WTC11 (cell line): ENCODE data around the gene ABI3. TPM values are rescaled to one million over a fixed set of nuclear protein-coding genes. Genes with fewer than 3 reads are reported as not detected.
"Not testable (repeated sequence)": the region's sequence is repeated elsewhere in the genome, so short reads cannot be mapped to it uniquely, and the experiment has no call there.

ENCODE experiments used
- ATAC-seq: fragments of 200-7000 bp; cut with Tn5 transposase; 2 replicates; pipeline ENCODE4 v1.10.0; 2021; ENCODE audit warnings: mild to moderate bottlenecking, moderate library complexity
- CTCF ChIA-PET: fragments of 300-600 bp; sonication (Branson Sonifier 250); formaldehyde crosslinking; loops from one replicate; lab custom pipeline; 2021; ENCODE audit warnings: antibody characterized with exemption; lab: Charles Lee
- POLR2A ChIA-PET: fragments of 350-600 bp; sonication (Branson Sonifier 250); formaldehyde crosslinking; loops from one replicate; lab custom pipeline; 2021; ENCODE audit warnings: antibody characterized with exemption; lab: Charles Lee
- DNase-seq: peaks from one replicate; pipeline ENCODE4 v3.0.0; 2021; ENCODE audit warnings: low spot score
- H3K27ac Mint-ChIP-seq: 2 replicates; pipeline ENCODE4 v1.8.0; 2021; ENCODE audit warnings: mixed read lengths
- H3K27me3 Mint-ChIP-seq: 2 replicates; pipeline ENCODE4 v1.8.0; 2021; ENCODE audit warnings: low read depth, mild to moderate bottlenecking, moderate library complexity, mixed read lengths
- H3K36me3 Mint-ChIP-seq: 2 replicates; pipeline ENCODE4 v1.8.0; 2021; ENCODE audit warnings: mixed read lengths
- H3K4me1 Mint-ChIP-seq: 2 replicates; pipeline ENCODE4 v1.8.0; 2022; ENCODE audit warnings: mixed read lengths
- H3K4me3 Mint-ChIP-seq: 2 replicates; pipeline ENCODE4 v1.8.0; 2021; ENCODE audit warnings: mild to moderate bottlenecking, moderate library complexity, mixed read lengths
- H3K9me3 Mint-ChIP-seq: 2 replicates; pipeline ENCODE4 v1.8.0; 2021; ENCODE audit warnings: mixed read lengths
- CTCF ChIP-seq: fragments of 200-600 bp; IDR thresholded peaks from 2 replicates; pipeline ENCODE4 v1.8.0; 2022; ENCODE audit warnings: antibody characterized with exemption
- E2F5 ChIP-seq: sonication (generic); formaldehyde crosslinking; IDR thresholded peaks from 2 replicates; pipeline ENCODE4 v1.8.1; 2022; ENCODE audit warnings: mild to moderate bottlenecking, moderate library complexity, missing genetic modification reagents
- ELF4 ChIP-seq: sonication (generic); formaldehyde crosslinking; IDR thresholded peaks from 2 replicates; pipeline ENCODE4 v1.8.1; 2022; ENCODE audit warnings: low read depth, mild to moderate bottlenecking, moderate library complexity, missing genetic modification reagents
- GTF2I ChIP-seq: fragments of 250-450 bp; sonication (Bioruptor Pico); conservative IDR thresholded peaks from 2 replicates; pipeline ENCODE4 v1.4.0; 2021; ENCODE audit warnings: mild to moderate bottlenecking
- HMGA2 ChIP-seq: fragments of 250-450 bp; sonication (Bioruptor Pico); IDR thresholded peaks from 2 replicates; pipeline ENCODE4 v1.4.0; 2021; ENCODE audit warnings: mild to moderate bottlenecking, moderate library complexity
- NFE2L1 ChIP-seq: sonication (generic); formaldehyde crosslinking; IDR thresholded peaks from 2 replicates; pipeline ENCODE4 v1.8.1; 2023; ENCODE audit warnings: missing genetic modification reagents
- NFYB ChIP-seq: sonication (generic); formaldehyde crosslinking; conservative IDR thresholded peaks from 2 replicates; pipeline ENCODE4 v1.8.0; 2022; ENCODE audit warnings: low read depth, missing genetic modification reagents
- PRDM15 ChIP-seq: sonication (generic); formaldehyde crosslinking; IDR thresholded peaks from 2 replicates; pipeline ENCODE4 v1.8.0; 2022; ENCODE audit warnings: missing genetic modification reagents
- PREB ChIP-seq: sonication (generic); formaldehyde crosslinking; IDR thresholded peaks from 2 replicates; pipeline ENCODE4 v1.8.1; 2022; ENCODE audit warnings: mild to moderate bottlenecking, missing genetic modification reagents, moderate library complexity, borderline replicate concordance
- SP1 ChIP-seq: sonication (generic); formaldehyde crosslinking; conservative IDR thresholded peaks from 2 replicates; pipeline ENCODE4 v1.8.1; 2022; ENCODE audit warnings: missing genetic modification reagents
- TEAD4 ChIP-seq: sonication (generic); formaldehyde crosslinking; IDR thresholded peaks from 2 replicates; pipeline ENCODE4 v1.8.0; 2022; ENCODE audit warnings: mild to moderate bottlenecking, missing genetic modification reagents
- USF2 ChIP-seq: sonication (generic); formaldehyde crosslinking; IDR thresholded peaks from 2 replicates; pipeline ENCODE4 v1.8.1; 2023; ENCODE audit warnings: mild to moderate bottlenecking, missing genetic modification reagents, moderate library complexity
- ZBTB21 ChIP-seq: sonication (generic); formaldehyde crosslinking; IDR thresholded peaks from 2 replicates; pipeline ENCODE4 v1.8.1; 2023; ENCODE audit warnings: mild to moderate bottlenecking, missing genetic modification reagents, borderline replicate concordance
- ZNF121 ChIP-seq: sonication (generic); formaldehyde crosslinking; IDR thresholded peaks from 2 replicates; pipeline ENCODE4 v1.8.0; 2023; ENCODE audit warnings: missing genetic modification reagents
- ZNF396 ChIP-seq: fragments of 250-450 bp; sonication (Bioruptor Pico); IDR thresholded peaks from 2 replicates; pipeline ENCODE4 v1.8.0; 2021; ENCODE audit warnings: mild to moderate bottlenecking, moderate library complexity, borderline replicate concordance
- ZNF512 ChIP-seq: sonication (generic); formaldehyde crosslinking; IDR thresholded peaks from 2 replicates; pipeline ENCODE4 v1.8.1; 2022; ENCODE audit warnings: missing genetic modification reagents, borderline replicate concordance
- total RNA-seq: library from RNA; stranded (reverse); gene quantifications from 3 replicates; pipeline ENCODE4 v1.2.3, GENCODE V29; 2021

ABI3 gene
- total RNA-seq, 1 experiment from 2014 or later = 1.5 TPM

GRCh38 chr17:49260011-49260816 is 49.7 kb downstream of the ABI3 start:
- ChIA-PET POLR2A (no interaction called here), CTCF (interaction anchor here (0.6 to 2.6 kb wide), 14 partner anchors 16 to 309 kb away, joined by 3 to 19 read pairs (median 3); partner anchors contain the start of gene PHOSPHO1)
- H3K36me3 Mint-ChIP-seq = no peaks in the 10 kb centered on the region
- peaks cover 8% of the 10 kb centered on the region for H3K4me1 Mint-ChIP-seq
- peak; percentile 48 for DNase-seq
- no peaks in the 10 kb centered on the region for H3K9me3 Mint-ChIP-seq
- H3K4me3 Mint-ChIP-seq = peak overlapping the region; percentile 80
- peaks cover 27% of the 10 kb centered on the region for H3K27me3 Mint-ChIP-seq
- no peak overlapping the region for H3K27ac Mint-ChIP-seq
- ATAC-seq = peak; percentile 75
- TF ChIP-seq GTF2I (CRISPR knock-in tag) (peak; percentile 94), SP1 (CRISPR knock-in tag) (peak; percentile 32; the same call in 1 of the 2 replicates), NFYB (CRISPR knock-in tag) (no peak)

- DNase-seq = no peak
- CTCF ChIA-PET = interaction anchor here (0.6 to 2.6 kb wide), 14 partner anchors 16 to 309 kb away, joined by 3 to 19 read pairs (median 3); partner anchors contain the start of gene PHOSPHO1
- no peaks in the 10 kb centered on the region for H3K9me3 Mint-ChIP-seq
- H3K27me3 Mint-ChIP-seq = peaks cover 27% of the 10 kb centered on the region
- H3K27ac Mint-ChIP-seq = no peak overlapping the region
- no peaks in the 10 kb centered on the region for H3K36me3 Mint-ChIP-seq
- H3K4me1 Mint-ChIP-seq = peaks cover 8% of the 10 kb centered on the region
- H3K4me3 Mint-ChIP-seq = peak overlapping the region; percentile 70
- TF ChIP-seq ELF4 (CRISPR knock-in tag) = no peak
- no peak for TF ChIP-seq PRDM15
- no peak for ATAC-seq
- POLR2A ChIA-PET = no interaction called here
Observed at GRCh38 chr17:49260817-49261291, 50.3 kb downstream of the ABI3 start.

GRCh38 chr17:49261540-49261939 is 51.0 kb downstream of the ABI3 start:
- peaks cover 27% of the 10 kb centered on the region for H3K27me3 Mint-ChIP-seq
- not testable (repeated sequence) for H3K36me3 Mint-ChIP-seq, H3K4me1 Mint-ChIP-seq, H3K4me3 Mint-ChIP-seq, H3K27ac Mint-ChIP-seq, H3K9me3 Mint-ChIP-seq, ATAC-seq
- POLR2A ChIA-PET = interaction anchor here (0.6 to 0.7 kb wide), 2 partner anchors 22 to 250 kb away, joined by 3 read pairs; no protein-coding TSS in a partner anchor
- DNase-seq = peak; percentile 35
- CTCF ChIA-PET = interaction anchor here (0.6 to 2.2 kb wide), 6 partner anchors 13 to 295 kb away, joined by 3 to 8 read pairs (median 4); no protein-coding TSS in a partner anchor

GRCh38 chr17:49266233-49266632 is 55.7 kb downstream of the ABI3 start:
- Mint-ChIP-seq H3K27me3 (peaks cover 4% of the 10 kb centered on the region), H3K4me1 (peaks cover 1% of the 10 kb centered on the region), H3K9me3 (no peaks in the 10 kb centered on the region), H3K36me3 (no peaks in the 10 kb centered on the region), H3K27ac (no peak overlapping the region), H3K4me3 (no peak overlapping the region)
- ChIA-PET CTCF (no interaction called here), POLR2A (no interaction called here)
- DNase-seq (no peak), ATAC-seq (no peak)
- TF ChIP-seq CTCF = no peak
- TF ChIP-seq E2F5 (CRISPR knock-in tag) = no peak
- no peak for TF ChIP-seq PREB (CRISPR knock-in tag)
- no peak for TF ChIP-seq GTF2I (CRISPR knock-in tag)
- no peak for TF ChIP-seq ZNF512
- no peak for TF ChIP-seq ZNF121 (CRISPR knock-in tag)
- no peak for TF ChIP-seq HMGA2
- no peak for TF ChIP-seq ZNF396 (CRISPR knock-in tag)
- no peak for TF ChIP-seq TEAD4 (CRISPR knock-in tag)
- no peak for TF ChIP-seq NFE2L1
- TF ChIP-seq ZBTB21 (CRISPR knock-in tag) = no peak
- no peak for TF ChIP-seq USF2 (CRISPR knock-in tag)
